SK-N-MC (cell line): Measurements from ENCODE around the gene PRKAR2A.

Source experiments
- EZH2 ChIP-seq: fragments of 200-600 bp; sonication (generic); IDR thresholded peaks from one replicate; pipeline ENCODE4 v1.6.1; 2017; ENCODE audit warnings: antibody characterized with exemption
- FOXP2 ChIP-seq: optimal IDR thresholded peaks from 2 replicates; pipeline ENCODE3; 2011; ENCODE audit warnings: mild to moderate bottlenecking, moderate library complexity; ENCODE audit not compliant: insufficient read depth; ENCODE audit errors: extremely low read length, control extremely low read depth
- POLR2AphosphoS5 ChIP-seq: IDR thresholded peaks from 2 replicates; pipeline ENCODE4 v1.6.1; 2012; ENCODE audit warnings: mild to moderate bottlenecking, low read depth, low read length, borderline replicate concordance

DNA sequence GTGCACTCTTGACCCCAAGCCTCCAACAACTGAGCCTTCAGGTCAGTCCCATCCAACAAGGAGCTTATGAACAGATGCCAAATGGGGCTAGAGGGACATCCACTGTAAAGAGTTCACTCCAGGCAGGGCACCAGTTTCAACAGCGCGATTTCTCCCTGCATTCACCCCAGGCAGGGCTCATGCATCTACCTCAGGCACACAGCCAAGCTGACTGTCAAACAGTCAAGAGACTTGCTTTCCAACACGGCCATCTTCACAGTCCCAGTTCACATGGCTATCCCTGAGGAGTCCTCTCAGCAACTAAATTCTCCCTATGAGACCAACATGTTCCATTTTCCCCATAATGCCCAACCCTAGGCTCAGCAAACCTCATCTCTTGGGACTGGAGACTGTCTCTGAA is 33.3 kb upstream of the PRKAR2A start:
- TF ChIP-seq EZH2 = no peak
- no peak for TF ChIP-seq POLR2AphosphoS5
- TF ChIP-seq FOXP2 = no peak
